ENCODE data around the gene ENAH. TPM values are rescaled to one million over a fixed set of nuclear protein-coding genes. Genes with fewer than 3 reads are reported as not detected.

ENAH gene
- total RNA-seq, 2 experiments from 2014 or later = not detected

GRCh38 chr1:225567789-225568188 is 85.1 kb downstream of the ENAH start:
- H3K4me1 Mint-ChIP-seq = no peaks in the 10 kb centered on the region
- no peak overlapping the region for H3K27ac Mint-ChIP-seq
- H3K9me3 Mint-ChIP-seq = no peaks in the 10 kb centered on the region
- POLR2A ChIA-PET = no interaction called here
- H3K4me3 Mint-ChIP-seq = no peak overlapping the region
- ATAC-seq (ENCODE audit: low read depth) (no peak), DNase-seq (no peak)
- no peaks in the 10 kb centered on the region for H3K36me3 Mint-ChIP-seq
- peaks cover 9% of the 10 kb centered on the region for H3K27me3 Mint-ChIP-seq

GRCh38 chr1:225565847-225566246 is 87.1 kb downstream of the ENAH start:
- DNase-seq = no peak
- Mint-ChIP-seq H3K27me3 (peaks cover 9% of the 10 kb centered on the region), H3K4me3 (no peak overlapping the region), H3K4me1 (no peaks in the 10 kb centered on the region), H3K36me3 (no peaks in the 10 kb centered on the region), H3K27ac (no peak overlapping the region), H3K9me3 (no peaks in the 10 kb centered on the region)
- no peak for ATAC-seq (ENCODE audit: low read depth)
- POLR2A ChIA-PET = no interaction called here

- H3K9me3 Mint-ChIP-seq = peaks cover under 1% of the 10 kb centered on the region
- H3K4me1 Mint-ChIP-seq = no peaks in the 10 kb centered on the region
- ATAC-seq (ENCODE audit: low read depth) (no peak), DNase-seq (no peak)
- no peaks in the 10 kb centered on the region for H3K36me3 Mint-ChIP-seq
- POLR2A ChIA-PET = interaction anchor here (0.5 kb wide), 1 partner anchor 26 kb away, joined by 4 read pairs; no protein-coding TSS in a partner anchor
- peaks cover 6% of the 10 kb centered on the region for H3K27me3 Mint-ChIP-seq
- H3K27ac Mint-ChIP-seq = no peak overlapping the region
- no peak overlapping the region for H3K4me3 Mint-ChIP-seq
Observed at GRCh38 chr1:225561675-225562074, 91.2 kb downstream of the ENAH start.

- Mint-ChIP-seq H3K27ac (no peak overlapping the region), H3K4me3 (no peak overlapping the region), H3K4me1 (no peaks in the 10 kb centered on the region), H3K36me3 (no peaks in the 10 kb centered on the region), H3K9me3 (peaks cover 2% of the 10 kb centered on the region), H3K27me3 (peaks cover 11% of the 10 kb centered on the region)
- DNase-seq (no peak), ATAC-seq (ENCODE audit: low read depth) (no peak)
- POLR2A ChIA-PET = no interaction called here
Observed at GRCh38 chr1:225559902-225560301, 93.0 kb downstream of the ENAH start.

- POLR2A ChIA-PET = no interaction called here
- ATAC-seq (ENCODE audit: low read depth) = no peak
- no peak for DNase-seq
- no peaks in the 10 kb centered on the region for H3K36me3 Mint-ChIP-seq
- no peak overlapping the region for H3K4me3 Mint-ChIP-seq
- peaks cover 11% of the 10 kb centered on the region for H3K27me3 Mint-ChIP-seq
- peaks cover 2% of the 10 kb centered on the region for H3K9me3 Mint-ChIP-seq
- H3K4me1 Mint-ChIP-seq = no peaks in the 10 kb centered on the region
- no peak overlapping the region for H3K27ac Mint-ChIP-seq
Observed at GRCh38 chr1:225559326-225559725, 93.6 kb downstream of the ENAH start.

- Mint-ChIP-seq H3K27ac (no peak overlapping the region), H3K9me3 (peaks cover 2% of the 10 kb centered on the region), H3K36me3 (no peaks in the 10 kb centered on the region), H3K4me1 (no peaks in the 10 kb centered on the region), H3K4me3 (no peak overlapping the region), H3K27me3 (peaks cover 13% of the 10 kb centered on the region)
- ATAC-seq (ENCODE audit: low read depth) = no peak
- no peak for DNase-seq
- POLR2A ChIA-PET = no interaction called here
Observed at GRCh38 chr1:225556694-225557093, 96.2 kb downstream of the ENAH start.

GRCh38 chr1:225555821-225556220 is 97.1 kb downstream of the ENAH start:
- POLR2A ChIA-PET = no interaction called here
- Mint-ChIP-seq H3K27ac (no peak overlapping the region), H3K27me3 (peaks cover 13% of the 10 kb centered on the region), H3K4me3 (no peak overlapping the region), H3K36me3 (no peaks in the 10 kb centered on the region), H3K9me3 (peaks cover 2% of the 10 kb centered on the region), H3K4me1 (no peaks in the 10 kb centered on the region)
- no peak for DNase-seq
- ATAC-seq (ENCODE audit: low read depth) = no peak

- H3K27ac Mint-ChIP-seq = no peak overlapping the region
- peaks cover 13% of the 10 kb centered on the region for H3K27me3 Mint-ChIP-seq
- no peaks in the 10 kb centered on the region for H3K36me3 Mint-ChIP-seq
- DNase-seq (no peak), ATAC-seq (ENCODE audit: low read depth) (no peak)
- H3K4me3 Mint-ChIP-seq = no peak overlapping the region
- POLR2A ChIA-PET = no interaction called here
- no peaks in the 10 kb centered on the region for H3K4me1 Mint-ChIP-seq
- H3K9me3 Mint-ChIP-seq = peaks cover 2% of the 10 kb centered on the region
Observed at GRCh38 chr1:225554216-225554812, 98.6 kb downstream of the ENAH start.

GRCh38 chr1:225549821-225550220 is 103.1 kb downstream of the ENAH start:
- DNase-seq (no peak), ATAC-seq (ENCODE audit: low read depth) (no peak)
- H3K27ac Mint-ChIP-seq = no peak overlapping the region
- no peaks in the 10 kb centered on the region for H3K9me3 Mint-ChIP-seq
- H3K36me3 Mint-ChIP-seq = no peaks in the 10 kb centered on the region
- POLR2A ChIA-PET = no interaction called here
- no peak overlapping the region for H3K4me3 Mint-ChIP-seq
- H3K4me1 Mint-ChIP-seq = peaks cover 17% of the 10 kb centered on the region
- peaks cover 7% of the 10 kb centered on the region for H3K27me3 Mint-ChIP-seq

GRCh38 chr1:225548140-225548857 is 104.6 kb downstream of the ENAH start:
- Mint-ChIP-seq H3K27me3 (peaks cover 3% of the 10 kb centered on the region), H3K36me3 (no peaks in the 10 kb centered on the region), H3K4me1 (peaks cover 17% of the 10 kb centered on the region), H3K4me3 (no peak overlapping the region), H3K9me3 (no peaks in the 10 kb centered on the region), H3K27ac (no peak overlapping the region)
- ATAC-seq (ENCODE audit: low read depth) (no peak), DNase-seq (no peak)
- POLR2A ChIA-PET = no interaction called here

GRCh38 chr1:225545649-225546048 is 107.3 kb downstream of the ENAH start:
- Mint-ChIP-seq H3K27me3 (peaks cover 5% of the 10 kb centered on the region), H3K36me3 (no peaks in the 10 kb centered on the region), H3K9me3 (no peaks in the 10 kb centered on the region), H3K4me1 (peaks cover 17% of the 10 kb centered on the region), H3K4me3 (no peak overlapping the region), H3K27ac (no peak overlapping the region)
- ATAC-seq (ENCODE audit: low read depth) = no peak
- DNase-seq = no peak
- POLR2A ChIA-PET = no interaction called here

- no peak for DNase-seq
- Mint-ChIP-seq H3K4me3 (no peak overlapping the region), H3K27ac (no peak overlapping the region), H3K27me3 (peaks cover 5% of the 10 kb centered on the region), H3K9me3 (no peaks in the 10 kb centered on the region), H3K36me3 (no peaks in the 10 kb centered on the region), H3K4me1 (peaks cover 17% of the 10 kb centered on the region)
- POLR2A ChIA-PET = no interaction called here
- no peak for ATAC-seq (ENCODE audit: low read depth)
Observed at GRCh38 chr1:225544924-225545323, 108.0 kb downstream of the ENAH start.

- no peak overlapping the region for H3K27ac Mint-ChIP-seq
- DNase-seq (no peak), ATAC-seq (ENCODE audit: low read depth) (no peak)
- POLR2A ChIA-PET = no interaction called here
- no peaks in the 10 kb centered on the region for H3K9me3 Mint-ChIP-seq
- H3K4me3 Mint-ChIP-seq = no peak overlapping the region
- peaks cover 5% of the 10 kb centered on the region for H3K27me3 Mint-ChIP-seq
- peaks cover 17% of the 10 kb centered on the region for H3K4me1 Mint-ChIP-seq
- no peaks in the 10 kb centered on the region for H3K36me3 Mint-ChIP-seq
Observed at GRCh38 chr1:225544263-225544662, 108.7 kb downstream of the ENAH start.

GRCh38 chr1:225543350-225543749 is 109.6 kb downstream of the ENAH start:
- POLR2A ChIA-PET = no interaction called here
- Mint-ChIP-seq H3K27me3 (peaks cover 10% of the 10 kb centered on the region), H3K36me3 (no peaks in the 10 kb centered on the region), H3K27ac (no peak overlapping the region), H3K4me3 (no peak overlapping the region), H3K9me3 (no peaks in the 10 kb centered on the region), H3K4me1 (peaks cover 17% of the 10 kb centered on the region)
- ATAC-seq (ENCODE audit: low read depth) (no peak), DNase-seq (no peak)

All from activated naive CD8-positive, alpha-beta T cell treated with anti-CD3 and anti-CD28 coated beads, Interleukin-2, amount 10 ng/mL, durations not matched to agents 7 days and 5 days (primary cell).